Right atrium auricular region (tissue), 2 donors: ENCODE measurements around the gene TNFSF15. TPM values are rescaled to one million over a fixed set of nuclear protein-coding genes. Genes with fewer than 3 reads are reported as not detected.
"Not testable (repeated sequence)": the region's sequence is repeated elsewhere in the genome, so short reads cannot be mapped to it uniquely, and the experiment has no call there.

Source experiments
- DNase-seq: peaks from one replicate; pipeline ENCODE4 v3.0.0-alpha.2; 2019; ENCODE audit warnings: low spot score
- H3K27ac ChIP-seq, 2 donors: fragments of 200-600 bp; sonication (generic); 1 replicate in 1 of 2; 2 replicates in 1 of 2; pipeline ENCODE4 v1.5.1; 2016 to 2019
- H3K27me3 ChIP-seq, 2 donors: fragments of 200-600 bp; sonication (generic); one replicate each; pipeline versions ENCODE4 v1.5.1 to v1.6.0; 2017 to 2019
- H3K36me3 ChIP-seq: fragments of 200-600 bp; sonication (generic); one replicate; pipeline ENCODE4 v1.5.1; 2016
- H3K4me1 ChIP-seq, 2 donors: fragments of 200-600 bp; sonication (generic); one replicate each; pipeline versions ENCODE4 v1.5.1 to v1.6.0; 2017 to 2019
- H3K4me3 ChIP-seq, 2 donors: fragments of 200-600 bp; sonication (generic); 1 replicate in 1 of 2; 2 replicates in 1 of 2; pipeline ENCODE4 v1.5.1; 2017 to 2019; ENCODE audit warnings: mild to moderate bottlenecking in 1 of 2, moderate library complexity in 1 of 2
- H3K9me3 ChIP-seq, 2 donors: fragments of 200-600 bp; sonication (generic); one replicate each; pipeline ENCODE4 v1.5.1; 2019
- CTCF ChIP-seq, 2 donors: fragments of 200-600 bp; sonication (generic); IDR thresholded peaks; one replicate each; pipeline ENCODE4 v1.5.1; 2019; ENCODE audit warnings: antibody characterized with exemption in 2 of 2
- total RNA-seq, 2 donors: library from RNA; depleted of rRNA; stranded (reverse); fragments of >200 nt; gene quantifications; one replicate each; pipeline ENCODE4 v1.1.0, GENCODE V29; 2016

The TNFSF15 gene
- total RNA-seq, 2 donors from 2014 or later, result 0.16 TPM; not detected in 1

- Histone ChIP-seq H3K4me1 (no peaks in the 10 kb centered on the region), H3K27me3 (no peaks in the 10 kb centered on the region), H3K4me3 (no peak overlapping the region), H3K9me3 (no peaks in the 10 kb centered on the region), H3K36me3 (no peaks in the 10 kb centered on the region), H3K27ac (no peak overlapping the region)
- no peak for TF ChIP-seq CTCF (IDR thresholded peaks at IDR 0.05)
- DNase-seq, result no peak
These were observed 59.1 kb downstream of the TNFSF15 start for GRCh38 chr9:114746591-114747346.

GRCh38 chr9:114745879-114746550, 59.8 kb downstream of the TNFSF15 start:
- no peak for TF ChIP-seq CTCF (IDR thresholded peaks at IDR 0.05)
- Histone ChIP-seq H3K27me3 (no peaks in the 10 kb centered on the region), H3K4me3 (no peak overlapping the region), H3K9me3 (no peaks in the 10 kb centered on the region), H3K4me1 (no peaks in the 10 kb centered on the region), H3K36me3 (no peaks in the 10 kb centered on the region), H3K27ac (no peak overlapping the region)
- DNase-seq, result no peak

DNA sequence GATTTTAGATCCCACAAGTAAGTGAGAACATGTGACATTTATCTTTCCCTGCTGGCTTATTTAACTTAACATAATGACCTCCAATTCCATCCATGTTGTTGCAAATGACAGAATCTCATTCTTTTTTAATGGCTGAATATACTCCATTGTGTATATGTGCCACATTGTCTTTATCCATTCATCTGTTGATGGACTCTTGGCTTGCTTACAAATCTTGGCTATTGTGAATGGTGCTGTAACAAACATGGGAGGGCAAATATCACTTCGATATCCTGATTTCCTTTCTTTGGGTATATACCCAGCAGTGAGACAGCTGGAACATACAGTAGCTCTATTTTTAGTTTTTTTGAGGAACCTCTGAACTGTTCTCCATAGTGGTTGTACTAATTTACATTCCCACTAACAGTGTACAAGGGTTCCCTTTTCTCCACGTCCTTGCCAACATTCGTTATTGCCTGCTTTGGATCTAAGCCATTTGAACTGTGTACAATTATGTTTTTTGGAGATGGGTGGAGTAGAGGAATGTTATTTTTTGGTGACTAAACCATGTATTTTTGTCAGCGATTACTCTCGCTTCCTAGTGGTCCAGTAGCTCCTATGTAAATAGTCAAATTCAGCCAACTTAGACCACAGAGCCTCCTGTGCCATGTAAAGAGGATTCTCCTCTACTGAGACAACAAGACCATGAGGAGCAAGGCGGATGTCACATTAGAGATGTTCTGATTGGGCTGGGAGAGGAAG, 60.6 kb downstream of the TNFSF15 start:
- Histone ChIP-seq H3K4me3 (no peak overlapping the region), H3K4me1 (no peaks in the 10 kb centered on the region), H3K9me3 (no peaks in the 10 kb centered on the region), H3K27ac (no peak overlapping the region), H3K27me3 (no peaks in the 10 kb centered on the region), H3K36me3 (no peaks in the 10 kb centered on the region)
- no peak for TF ChIP-seq CTCF (IDR thresholded peaks at IDR 0.05)
- no peak for DNase-seq

- no peak for DNase-seq
- Histone ChIP-seq H3K4me1 (no peaks in the 10 kb centered on the region), H3K27ac (no peak overlapping the region), H3K27me3 (no peaks in the 10 kb centered on the region), H3K4me3 (no peak overlapping the region), H3K36me3 (no peaks in the 10 kb centered on the region), H3K9me3 (no peaks in the 10 kb centered on the region)
- TF ChIP-seq CTCF (IDR thresholded peaks at IDR 0.05), result no peak
These were observed 62.4 kb downstream of the TNFSF15 start for GRCh38 chr9:114743446-114743845.

DNA sequence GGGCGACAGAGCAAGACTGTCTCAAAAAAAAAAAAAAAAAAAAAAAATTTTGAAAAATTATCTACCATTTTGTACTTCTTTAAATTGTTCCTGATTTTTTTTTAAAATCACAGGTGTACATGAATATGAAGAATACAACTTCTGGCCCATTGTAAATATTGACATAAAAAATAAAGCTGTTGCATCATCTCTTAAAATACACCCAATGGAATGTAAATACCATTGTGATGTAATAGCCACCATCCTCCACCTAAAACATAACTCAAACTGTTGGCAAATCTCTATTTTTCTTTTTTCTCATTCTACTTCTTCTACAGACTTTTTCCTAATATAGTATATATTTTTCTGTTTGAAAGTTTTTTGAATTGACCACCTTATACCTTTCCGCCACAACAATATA, 62.9 kb downstream of the TNFSF15 start:
- H3K4me1 ChIP-seq, result no peaks in the 10 kb centered on the region
- H3K27ac ChIP-seq, result no peak overlapping the region
- no peak for TF ChIP-seq CTCF (IDR thresholded peaks at IDR 0.05)
- H3K27me3 ChIP-seq, result no peaks in the 10 kb centered on the region
- H3K4me3 ChIP-seq, result no peak overlapping the region
- DNase-seq, result no peak
- H3K36me3 ChIP-seq, result no peaks in the 10 kb centered on the region
- H3K9me3 ChIP-seq, result no peaks in the 10 kb centered on the region

DNA sequence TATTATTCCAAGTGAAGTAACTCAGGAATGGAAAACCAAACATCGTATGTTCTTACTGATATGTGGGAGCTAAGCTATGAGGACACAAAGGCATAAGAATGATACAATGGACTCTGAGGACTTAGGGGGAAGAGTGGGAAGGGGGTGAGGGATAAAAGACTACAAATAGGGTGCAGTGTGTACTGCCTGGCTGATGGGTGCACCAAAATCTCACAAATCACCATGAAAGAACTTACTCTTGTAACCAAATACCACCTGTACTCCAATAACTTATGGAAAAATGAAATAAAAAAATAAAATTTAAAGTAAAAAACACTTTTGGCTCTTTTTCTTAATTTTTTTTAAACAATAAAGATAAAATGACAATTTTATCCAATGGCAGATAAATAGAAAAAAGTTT, 64.3 kb downstream of the TNFSF15 start:
- not testable (repeated sequence) for H3K4me3 ChIP-seq, H3K27me3 ChIP-seq

More for the DNA sequence above, 64.3 kb downstream of the TNFSF15 start:
- H3K27ac ChIP-seq, H3K9me3 ChIP-seq, H3K36me3 ChIP-seq, H3K4me1 ChIP-seq, DNase-seq: not testable (repeated sequence)
